ENCODE data around the gene TMEM235.
A peak's percentile ranks its signal among the peaks of the same experiment; 100 is the strongest.

TMEM235 gene

DNA sequence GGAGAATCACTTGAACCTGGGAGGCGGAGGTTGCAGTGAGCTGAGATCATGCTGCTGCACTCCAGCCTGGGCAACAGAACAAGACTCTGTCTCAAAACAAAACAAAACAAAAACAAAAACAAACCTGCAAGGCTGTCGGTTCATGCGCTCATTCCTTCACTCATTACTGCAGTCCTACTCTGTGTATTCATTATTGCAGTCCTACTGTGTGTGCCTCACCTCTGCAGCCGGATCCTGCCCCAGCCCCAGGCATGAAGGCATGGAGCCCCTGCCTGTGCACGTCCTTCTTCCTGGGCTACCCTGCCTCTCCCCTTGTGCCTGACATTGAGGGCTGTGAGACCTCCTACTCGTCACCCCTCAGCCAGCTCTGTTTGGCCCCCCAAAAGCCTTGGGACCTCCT is 57.6 kb downstream of the TMEM235 start:
- TF ChIP-seq, protein P1, sequence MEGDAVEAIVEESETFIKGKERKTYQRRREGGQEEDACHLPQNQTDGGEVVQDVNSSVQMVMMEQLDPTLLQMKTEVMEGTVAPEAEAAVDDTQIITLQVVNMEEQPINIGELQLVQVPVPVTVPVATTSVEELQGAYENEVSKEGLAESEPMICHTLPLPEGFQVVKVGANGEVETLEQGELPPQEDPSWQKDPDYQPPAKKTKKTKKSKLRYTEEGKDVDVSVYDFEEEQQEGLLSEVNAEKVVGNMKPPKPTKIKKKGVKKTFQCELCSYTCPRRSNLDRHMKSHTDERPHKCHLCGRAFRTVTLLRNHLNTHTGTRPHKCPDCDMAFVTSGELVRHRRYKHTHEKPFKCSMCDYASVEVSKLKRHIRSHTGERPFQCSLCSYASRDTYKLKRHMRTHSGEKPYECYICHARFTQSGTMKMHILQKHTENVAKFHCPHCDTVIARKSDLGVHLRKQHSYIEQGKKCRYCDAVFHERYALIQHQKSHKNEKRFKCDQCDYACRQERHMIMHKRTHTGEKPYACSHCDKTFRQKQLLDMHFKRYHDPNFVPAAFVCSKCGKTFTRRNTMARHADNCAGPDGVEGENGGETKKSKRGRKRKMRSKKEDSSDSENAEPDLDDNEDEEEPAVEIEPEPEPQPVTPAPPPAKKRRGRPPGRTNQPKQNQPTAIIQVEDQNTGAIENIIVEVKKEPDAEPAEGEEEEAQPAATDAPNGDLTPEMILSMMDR (IDR thresholded peaks at IDR 0.05) = no peak
- H3K27me3 ChIP-seq = no peaks in the 10 kb centered on the region
- H3K36me3 ChIP-seq = no peaks in the 10 kb centered on the region
- H3K4me3 ChIP-seq (ENCODE audit: low read depth in 1 of 2, low read length in 1 of 2) = no peak overlapping the region
- H3K27ac ChIP-seq = no peak overlapping the region
- H3K9me3 ChIP-seq = no peaks in the 10 kb centered on the region
- H3K4me1 ChIP-seq (ENCODE audit: control insufficient read depth in 1 of 2, insufficient read depth in 1 of 2, low read depth in 1 of 2, low read length in 1 of 2) = peaks cover 23 to 32% of the 10 kb centered on the region in 2 experiments

DNA sequence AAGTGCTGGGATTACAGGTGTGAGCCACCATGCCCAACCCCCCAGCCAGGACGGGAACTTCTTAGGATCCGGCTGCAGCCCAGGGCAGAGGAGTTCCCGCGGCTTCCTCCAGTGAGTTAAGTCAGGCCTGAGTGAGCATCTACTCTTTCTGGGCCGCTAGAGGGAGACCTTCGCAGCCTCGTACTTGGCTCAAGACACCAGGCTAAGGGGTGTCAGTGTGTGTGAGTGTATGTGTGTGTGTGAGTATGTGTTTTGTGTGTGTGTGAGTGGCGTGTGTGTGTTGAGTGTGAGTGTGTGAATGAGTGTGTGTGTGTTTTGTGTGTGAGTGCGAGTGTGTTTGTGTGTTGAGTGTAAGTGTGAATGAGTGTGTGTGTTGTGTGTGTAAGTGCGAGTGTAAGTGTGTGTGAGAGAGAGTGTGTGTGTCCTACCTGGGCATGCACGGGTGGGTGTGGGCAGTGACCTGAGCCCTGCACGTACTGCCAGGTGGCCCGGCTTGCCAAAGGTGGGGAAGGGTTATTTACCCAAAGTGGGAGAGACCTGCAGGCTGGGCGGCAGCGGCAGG is 58.5 kb downstream of the TMEM235 start:
- no peak overlapping the region for H3K4me3 ChIP-seq (ENCODE audit: low read depth in 1 of 2, low read length in 1 of 2)
- no peaks in the 10 kb centered on the region for H3K36me3 ChIP-seq
- H3K4me1 ChIP-seq (ENCODE audit: control insufficient read depth in 1 of 2, insufficient read depth in 1 of 2, low read depth in 1 of 2, low read length in 1 of 2) = peaks cover 15 to 23% of the 10 kb centered on the region in 2 experiments
- no peaks in the 10 kb centered on the region for H3K9me3 ChIP-seq
- no peaks in the 10 kb centered on the region for H3K27me3 ChIP-seq
- TF ChIP-seq, protein P1 (IDR thresholded peaks at IDR 0.05) = peak; percentile 83
- H3K27ac ChIP-seq = no peak overlapping the region
